NB4 (cell line): ENCODE data around the gene MCRIP2.

Experiments used
- DNase-seq: peaks from one replicate; pipeline ENCODE4 v3.0.0; 2010; ENCODE audit warnings: low read depth
- H3K4me3 ChIP-seq: one replicate; pipeline ENCODE4 v1.5.1; 2011; ENCODE audit warnings: mild to moderate bottlenecking, low read depth, low read length, moderate library complexity
- CTCF ChIP-seq: IDR thresholded peaks from one replicate; pipeline ENCODE4 v1.5.1; 2012; ENCODE audit warnings: low read depth, low read length
- MAX ChIP-seq: IDR thresholded peaks from 2 replicates; pipeline ENCODE4 v1.6.1; 2011; ENCODE audit warnings: low read depth, low read length
- MYC ChIP-seq: IDR thresholded peaks from 2 replicates; pipeline ENCODE4 v1.6.1; 2011; ENCODE audit warnings: low read depth, low read length
- POLR2A ChIP-seq: IDR thresholded peaks from 2 replicates; pipeline ENCODE4 v1.6.1; 2011; ENCODE audit warnings: mild to moderate bottlenecking; ENCODE audit not compliant: insufficient read length; ENCODE audit errors: extremely low read depth

The MCRIP2 gene

GRCh38 chr16:629833-630248, 11.8 kb upstream of the MCRIP2 start:
- DNase-seq = no peak
- TF ChIP-seq MYC = no peak
- no peak for TF ChIP-seq MAX
- no peak for TF ChIP-seq CTCF
- TF ChIP-seq POLR2A = no peak
- H3K4me3 ChIP-seq = no peak overlapping the region

- H3K4me3 ChIP-seq = no peak overlapping the region
- no peak for TF ChIP-seq POLR2A
- no peak for TF ChIP-seq CTCF
- no peak for TF ChIP-seq MAX
- TF ChIP-seq MYC = no peak
- DNase-seq = no peak
Observed at GRCh38 chr16:630249-630814, 11.3 kb upstream of the MCRIP2 start.

- no peak for DNase-seq
- no peak within 1 kb of the TSS for H3K4me3 ChIP-seq
- TF ChIP-seq MYC (no peak), POLR2A (no peak), CTCF (no peak), MAX (no peak)
Observed at GRCh38 chr16:630815-631405, 10.7 kb upstream of the MCRIP2 start, which contains the start of gene WFIKKN1. Gene WFIKKN1 (plus strand): TSS chr16:630985. CDS start chr16:631254, 269 bp downstream.

- DNase-seq = no peak
- TF ChIP-seq MAX (no peak), CTCF (no peak), POLR2A (no peak), MYC (no peak)
- no peak overlapping the region for H3K4me3 ChIP-seq
Observed at GRCh38 chr16:631808-632358, 9.7 kb upstream of the MCRIP2 start.

GRCh38 chr16:632486-633335, 8.9 kb upstream of the MCRIP2 start:
- DNase-seq = no peak
- no peak overlapping the region for H3K4me3 ChIP-seq
- no peak for TF ChIP-seq MYC
- no peak for TF ChIP-seq MAX
- TF ChIP-seq POLR2A = no peak
- no peak for TF ChIP-seq CTCF
